Bone marrow (tissue), 2 donors: ENCODE data around the gene UBE2J2.

Source experiments
- DNase-seq, 2 donors: peaks; one replicate each; lab custom pipeline; 2025; lab: John Stamatoyannopoulos, UW

Gene UBE2J2

DNA sequence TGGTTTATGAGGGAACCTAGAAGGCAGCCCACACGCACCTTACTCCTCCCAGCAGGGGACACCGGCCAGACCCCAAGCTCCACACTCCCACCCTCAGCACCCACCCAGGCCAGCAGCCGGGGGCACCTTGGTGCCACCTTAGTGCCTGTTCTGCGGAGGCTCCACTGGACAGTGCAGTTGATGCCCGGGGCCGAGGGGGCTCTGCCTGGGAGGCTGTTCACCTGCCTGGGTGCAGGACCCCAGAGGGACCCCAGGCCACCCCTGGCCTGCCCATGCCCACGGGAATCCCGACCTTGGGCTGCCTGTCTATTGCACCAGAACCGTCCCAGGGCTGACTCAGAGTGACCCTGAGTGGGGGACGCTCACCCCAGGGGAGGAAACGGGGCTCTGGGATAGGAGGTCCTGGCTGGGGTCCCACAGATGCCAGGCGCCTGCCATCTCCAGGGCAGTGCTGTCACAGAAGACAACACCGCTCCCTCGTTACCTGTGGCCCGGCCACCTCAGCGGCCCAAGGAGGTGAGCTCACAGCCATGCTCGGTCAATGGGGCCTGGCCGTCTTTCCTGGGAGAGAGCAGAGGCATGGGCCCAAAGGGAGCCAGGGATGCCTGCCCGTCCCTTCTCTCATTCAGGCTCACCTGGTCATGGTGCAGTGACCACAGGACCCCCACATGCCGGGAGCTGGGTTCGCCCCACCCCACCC, 7.3 kb upstream of the UBE2J2 start:
- no peak for DNase-seq

DNA sequence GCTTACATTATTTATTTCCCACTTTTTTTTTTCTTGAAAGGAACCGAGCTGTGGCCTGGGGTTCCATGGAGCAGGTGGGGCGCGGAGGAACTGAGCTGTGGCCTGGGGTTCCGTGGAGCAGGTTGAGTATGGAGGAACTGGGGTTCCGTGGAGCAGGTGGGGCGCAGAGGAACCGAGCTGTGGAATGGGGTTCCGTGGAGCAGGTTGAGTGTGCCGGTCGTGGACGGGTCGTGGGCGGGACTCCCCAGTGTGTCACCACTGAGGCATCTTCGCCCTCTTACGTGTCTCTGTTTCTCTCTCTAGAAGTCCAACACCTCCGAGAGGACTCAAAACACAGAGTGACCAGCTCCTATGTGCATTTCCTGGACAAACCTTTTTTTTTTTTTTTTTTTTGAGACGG, 5.4 kb upstream of the UBE2J2 start:
- DNase-seq = no peak

DNA sequence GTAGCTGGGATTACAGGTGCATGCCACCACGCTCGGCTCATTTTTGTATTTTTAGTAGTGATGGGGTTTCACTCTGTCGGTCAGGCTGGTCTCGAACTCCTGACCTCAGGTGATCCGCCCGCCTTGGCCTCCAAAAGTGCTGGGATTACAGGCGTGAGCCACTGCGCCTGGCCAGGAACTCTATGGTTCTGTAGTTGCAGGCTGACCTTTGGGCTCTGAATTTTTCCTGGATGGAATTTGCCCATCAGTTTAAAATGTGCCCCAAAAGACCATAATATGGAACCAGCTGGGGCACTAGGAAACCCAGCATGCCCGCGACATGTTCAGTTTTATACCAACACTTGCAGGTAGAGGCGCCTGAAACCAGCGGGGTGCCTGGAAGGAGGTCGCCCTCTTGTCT, 5.0 kb upstream of the UBE2J2 start:
- no peak for DNase-seq

DNA sequence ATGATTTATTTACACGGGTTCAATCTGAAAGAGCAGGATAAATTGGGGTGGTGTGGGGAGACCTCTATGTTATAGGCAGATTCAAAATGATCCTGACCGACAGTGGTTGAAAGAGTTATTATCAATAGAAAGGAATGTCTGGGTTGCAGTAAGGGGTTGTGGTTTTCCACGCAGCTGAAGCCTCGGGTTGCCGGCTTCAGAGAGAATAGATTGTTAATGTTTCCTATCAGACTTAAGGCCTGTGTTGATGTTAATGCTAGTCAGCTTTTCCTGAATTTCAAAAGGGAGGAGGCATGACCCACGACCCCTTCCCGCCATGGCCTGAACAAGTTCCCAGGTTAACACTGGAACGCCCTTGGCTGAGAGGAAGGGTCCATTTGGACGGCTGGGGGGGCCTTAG, 2.2 kb upstream of the UBE2J2 start:
- no peak for DNase-seq

DNA sequence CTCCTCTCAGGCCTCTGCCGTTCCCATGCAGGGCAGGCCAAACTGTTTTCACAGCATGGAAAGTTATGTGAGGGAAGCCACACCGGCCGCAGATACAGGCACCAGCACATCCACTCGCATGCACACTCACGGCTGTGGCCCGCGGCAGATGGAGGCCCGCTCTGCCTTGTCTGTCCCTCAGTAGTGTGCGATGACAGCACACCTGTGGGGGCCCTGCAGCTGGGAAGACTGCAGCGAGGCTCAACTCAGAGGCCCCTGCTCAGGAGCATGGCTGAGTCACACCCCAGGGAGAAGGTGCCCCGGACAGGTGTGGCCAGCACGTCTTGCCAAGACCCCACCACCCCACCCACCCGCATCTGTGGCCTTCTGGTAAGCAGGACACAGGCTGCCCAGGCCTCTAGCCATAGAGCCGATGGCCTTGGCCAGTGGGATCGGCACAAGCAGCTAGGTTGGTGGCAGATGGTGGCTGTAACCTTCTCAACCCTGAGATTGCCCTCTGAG, 1.3 kb upstream of the UBE2J2 start:
- DNase-seq = no peak

GRCh38 chr1:1274299-1274930, 761 bp upstream of the UBE2J2 start:
- no peak for DNase-seq

DNA sequence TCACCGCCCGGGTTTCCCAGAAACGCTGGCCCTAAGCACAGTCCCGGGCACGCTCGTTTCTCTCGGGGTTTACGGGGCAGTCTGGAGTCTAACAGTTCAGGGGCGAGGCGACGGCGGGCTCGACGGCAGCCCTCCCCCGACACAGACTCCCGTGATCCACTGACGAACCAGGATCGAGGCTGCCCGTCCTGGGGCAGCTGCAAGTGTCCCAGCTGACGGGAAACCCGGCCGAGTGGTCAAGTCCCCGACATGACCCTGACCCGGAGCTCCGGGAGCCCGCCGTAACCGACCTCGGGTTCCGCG, 494 bp downstream of the UBE2J2 start:
- no peak for DNase-seq

GRCh38 chr1:1272341-1273208, 1.1 kb downstream of the UBE2J2 start:
- DNase-seq = no peak

DNA sequence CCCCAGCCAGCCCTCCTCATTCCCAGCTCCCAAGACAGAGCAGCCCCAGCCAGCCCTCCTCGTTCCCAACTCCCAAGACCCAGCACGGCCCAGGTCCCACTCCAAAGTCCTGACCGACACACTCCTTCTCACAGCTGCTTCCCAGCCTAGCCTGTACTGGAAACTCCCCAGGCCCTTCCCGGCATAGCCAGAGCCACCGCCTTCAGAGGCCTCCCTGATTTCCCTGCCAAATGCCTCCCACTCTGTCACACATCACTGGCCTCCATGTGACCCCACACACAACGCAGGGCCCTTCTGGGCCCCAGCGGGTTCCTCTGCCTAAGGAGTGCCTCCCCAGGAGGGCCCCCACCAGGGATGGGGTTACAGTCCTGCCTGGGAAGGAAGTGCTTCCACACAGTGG, 2.8 kb downstream of the UBE2J2 start:
- no peak for DNase-seq

- no peak for DNase-seq
Observed at GRCh38 chr1:1268284-1268682, 5.4 kb downstream of the UBE2J2 start.

DNA sequence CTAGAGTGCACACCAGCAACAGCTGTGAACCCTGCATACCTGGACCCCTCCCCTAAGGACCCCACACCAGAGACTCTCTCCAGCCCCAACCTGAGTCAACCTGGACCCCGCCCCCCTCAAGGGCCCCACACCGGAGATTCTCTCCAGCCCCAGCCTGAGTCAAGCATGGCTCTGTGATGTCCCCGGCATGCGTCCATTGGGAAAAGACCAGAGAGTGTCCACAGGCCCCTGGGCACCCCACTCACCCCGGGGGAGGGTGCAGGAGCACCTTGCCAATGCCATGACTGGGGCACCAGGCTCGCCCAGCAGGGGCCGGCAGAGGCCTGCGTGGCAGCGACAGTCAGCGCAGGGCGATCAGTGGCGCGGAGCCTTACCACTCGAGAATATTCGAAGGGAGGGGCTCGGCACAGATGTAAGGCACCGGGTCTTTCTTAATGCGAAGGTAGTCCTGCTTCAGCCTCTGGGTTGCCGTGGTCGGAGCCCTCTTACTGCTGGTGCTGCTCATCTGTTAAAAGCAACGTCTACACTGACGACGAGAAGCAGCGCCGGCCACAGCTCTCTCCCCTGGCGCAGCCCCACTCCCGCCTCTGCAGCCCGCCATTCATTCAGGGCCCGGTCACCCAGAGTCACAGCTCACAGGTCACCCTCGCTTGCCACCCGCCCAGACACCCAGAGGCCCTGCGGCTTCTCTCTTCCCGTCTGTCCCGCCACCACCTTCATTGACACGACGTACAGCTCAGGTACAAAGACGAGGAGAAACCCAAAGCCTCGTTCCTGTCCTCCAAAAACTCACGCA, 6.0 kb downstream of the UBE2J2 start:
- no peak for DNase-seq

DNA sequence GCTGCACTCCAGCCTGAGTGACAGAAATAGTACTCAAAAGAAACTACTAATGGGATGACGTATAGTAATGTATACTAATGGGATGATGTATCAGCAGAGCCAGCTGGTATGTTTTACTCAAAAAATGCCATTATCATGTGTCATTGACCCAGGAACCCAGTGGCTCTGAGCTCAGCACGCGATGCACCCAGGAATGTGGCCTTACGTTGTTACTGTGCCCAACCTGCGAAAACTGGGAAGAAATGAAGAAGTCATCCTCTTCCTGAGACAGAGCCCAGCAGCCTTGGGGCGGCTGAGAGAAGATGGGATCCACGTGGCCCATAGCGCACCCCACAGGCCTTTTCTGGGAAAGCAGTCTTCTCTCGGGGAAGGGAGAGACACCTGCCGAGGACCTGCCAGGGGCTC, 8.8 kb downstream of the UBE2J2 start:
- no peak for DNase-seq

DNA sequence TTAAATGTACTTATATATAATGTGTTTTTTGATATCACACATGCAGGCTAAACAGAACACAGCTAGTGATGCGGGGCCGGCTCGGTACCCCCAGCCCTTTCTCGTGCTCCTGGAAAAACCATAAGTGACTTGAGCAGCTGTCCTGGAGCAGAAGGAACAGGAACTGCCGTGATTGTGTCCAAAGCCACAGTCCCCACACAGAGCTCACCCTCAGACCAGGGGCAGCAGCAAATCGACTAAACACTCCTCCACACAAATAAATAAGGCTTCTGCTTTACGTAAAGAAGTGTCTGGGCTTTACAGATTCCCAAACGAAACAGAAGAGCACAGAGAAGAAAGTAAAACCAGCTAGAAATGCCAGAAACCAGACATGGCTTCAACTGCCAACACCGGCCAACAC, 9.6 kb downstream of the UBE2J2 start:
- no peak for DNase-seq

GRCh38 chr1:1262758-1263157, 10.9 kb downstream of the UBE2J2 start:
- DNase-seq = no peak

DNA sequence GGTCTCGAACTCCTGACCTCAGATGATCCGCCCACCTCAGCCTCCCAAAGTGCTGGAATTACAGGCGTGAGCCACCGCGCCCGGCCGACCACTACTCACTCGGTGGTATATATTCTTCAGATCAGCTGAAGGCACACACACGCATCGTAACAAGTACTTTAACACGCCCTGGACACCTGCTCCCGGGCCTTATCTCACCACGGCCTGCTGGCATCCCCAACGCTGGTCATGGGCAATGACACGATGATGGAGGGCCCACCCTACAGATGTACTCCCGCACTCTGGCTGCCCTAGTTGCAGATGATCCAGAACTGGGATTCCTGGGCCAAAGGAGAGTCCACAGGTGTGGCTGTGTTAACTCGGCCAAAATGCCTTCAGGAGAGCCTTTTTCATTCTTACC, 11.6 kb downstream of the UBE2J2 start:
- no peak for DNase-seq

DNA sequence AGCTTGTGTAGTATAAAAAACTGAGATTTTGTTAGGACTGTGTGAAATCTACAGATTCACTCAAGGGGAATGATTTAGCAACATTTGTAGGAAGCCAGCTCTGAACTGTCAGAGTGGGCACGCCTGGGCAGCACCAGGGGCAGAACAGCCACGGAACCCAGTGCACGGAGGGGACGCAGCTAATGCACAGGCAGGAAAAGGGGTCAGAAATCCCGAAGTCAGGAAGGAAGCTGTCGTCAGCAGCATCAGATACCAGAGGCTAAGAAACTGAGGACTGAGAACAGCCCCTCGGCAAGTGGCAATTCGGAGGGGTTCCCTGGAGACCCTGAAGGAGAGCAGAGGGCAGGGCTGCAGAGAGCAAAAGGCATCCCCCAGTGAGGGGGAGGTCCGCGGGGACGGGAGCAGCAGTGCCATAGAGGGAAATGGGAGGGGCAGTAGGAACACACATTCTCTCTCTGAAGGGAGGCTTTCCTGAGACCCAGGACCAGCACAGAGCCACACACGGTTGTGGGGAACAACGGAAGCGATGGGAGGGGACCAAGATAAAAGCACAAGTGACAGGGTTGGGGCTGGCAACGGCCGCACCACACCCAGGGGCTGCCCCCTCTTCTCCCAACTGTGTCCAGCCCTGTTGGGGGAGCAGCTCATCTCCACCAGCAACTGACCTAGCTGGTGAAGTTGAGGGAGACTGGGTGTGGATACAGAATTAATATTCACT, 12.7 kb downstream of the UBE2J2 start:
- DNase-seq = no peak

GRCh38 chr1:1259951-1260600, 13.6 kb downstream of the UBE2J2 start:
- DNase-seq = no peak

GRCh38 chr1:1259540-1259939, 14.1 kb downstream of the UBE2J2 start:
- DNase-seq = no peak

GRCh38 chr1:1259119-1259488, 14.6 kb downstream of the UBE2J2 start:
- no peak for DNase-seq

DNA sequence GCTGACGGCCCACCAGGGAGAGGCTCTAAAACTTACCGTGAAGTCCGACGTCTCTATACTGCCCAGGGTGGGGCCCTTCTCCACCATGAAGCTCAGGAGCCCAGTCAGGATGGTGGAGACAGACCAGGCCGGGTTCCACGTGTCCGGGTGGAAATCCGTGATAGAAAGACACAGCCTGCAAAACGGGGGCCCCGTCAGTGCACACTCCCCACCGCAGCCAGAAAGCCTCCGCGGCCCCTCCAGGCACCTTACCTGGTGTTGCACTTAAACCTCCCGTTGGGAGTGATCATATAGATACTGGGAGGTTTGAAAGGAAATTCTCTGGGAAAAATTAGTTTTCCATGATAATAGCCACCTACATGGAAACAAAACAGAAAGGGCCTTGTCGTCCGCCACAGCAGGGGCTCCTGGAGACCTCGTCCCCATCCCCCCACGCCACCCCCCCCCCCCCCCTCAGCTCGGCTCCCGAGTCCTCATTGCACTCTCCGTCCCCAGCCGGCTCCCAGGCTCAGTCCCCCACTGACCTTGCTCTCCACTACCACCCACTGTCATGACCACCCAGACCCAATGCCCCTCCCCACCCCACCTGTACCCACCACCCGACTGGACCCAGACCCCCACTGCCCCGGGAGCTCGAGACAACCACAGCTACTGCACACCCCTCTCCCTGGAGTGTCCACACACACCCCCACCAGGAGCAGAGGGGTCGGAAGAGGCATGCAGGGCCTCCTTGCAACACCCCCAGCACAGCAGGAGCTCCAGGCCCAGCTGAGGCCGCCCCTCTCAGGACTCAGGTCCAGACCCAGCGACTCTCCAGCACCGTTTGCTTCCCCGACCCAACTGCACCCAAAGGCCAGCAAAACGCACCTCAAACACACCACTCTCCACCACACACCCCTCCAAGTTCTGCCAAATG, 16.4 kb downstream of the UBE2J2 start:
- no peak for DNase-seq
